GM18861 (cell line): ENCODE measurements around the gene MSMB.
"Not testable (repeated sequence)": the region's sequence is repeated elsewhere in the genome, so short reads cannot be mapped to it uniquely, and the experiment has no call there.

Experiments used
- ATAC-seq: cut with Tn5 transposase; IDR thresholded peaks from one replicate; pipeline ENCODE4 v1.9.1; 2021; ENCODE audit not compliant: unreplicated experiment

MSMB gene

GRCh38 chr10:46070749-46071148 is 24.7 kb upstream of the MSMB start:
- ATAC-seq, result no peak

GRCh38 chr10:46069771-46070463 is 23.8 kb upstream of the MSMB start:
- no peak for ATAC-seq

- ATAC-seq, result no peak
Observed at GRCh38 chr10:46068905-46069304, 22.8 kb upstream of the MSMB start.

GRCh38 chr10:46068117-46068516 is 22.0 kb upstream of the MSMB start:
- no peak for ATAC-seq

GRCh38 chr10:46064269-46064817 is 18.3 kb upstream of the MSMB start:
- no peak for ATAC-seq

GRCh38 chr10:46062723-46063428 is 16.8 kb upstream of the MSMB start:
- ATAC-seq, result no peak

- no peak for ATAC-seq
Observed at GRCh38 chr10:46060706-46061105, 14.6 kb upstream of the MSMB start.

GRCh38 chr10:46057927-46058326 is 11.9 kb upstream of the MSMB start:
- ATAC-seq, result not testable (repeated sequence)

- no peak for ATAC-seq
Observed at GRCh38 chr10:46057038-46057437, 11.0 kb upstream of the MSMB start.

- ATAC-seq, result no peak
Observed at GRCh38 chr10:46055771-46056170, 9.7 kb upstream of the MSMB start.

- ATAC-seq, result no peak
Observed at GRCh38 chr10:46053534-46054434, 7.7 kb upstream of the MSMB start.

GRCh38 chr10:46052791-46053375 is 6.8 kb upstream of the MSMB start:
- no peak for ATAC-seq

GRCh38 chr10:46052057-46052790 is 6.2 kb upstream of the MSMB start:
- no peak for ATAC-seq

GRCh38 chr10:46050941-46051623 is 5.0 kb upstream of the MSMB start:
- ATAC-seq, result no peak

- not testable (repeated sequence) for ATAC-seq
Observed at GRCh38 chr10:46049497-46049831, 3.4 kb upstream of the MSMB start.

- no peak for ATAC-seq
Observed at GRCh38 chr10:46048152-46048551, 2.1 kb upstream of the MSMB start.

- no peak for ATAC-seq
Observed at GRCh38 chr10:46042527-46042926, 3.5 kb downstream of the MSMB start.

GRCh38 chr10:46040004-46040403 is 6.1 kb downstream of the MSMB start:
- ATAC-seq, result no peak

- no peak for ATAC-seq
Observed at GRCh38 chr10:46037107-46037825, 8.8 kb downstream of the MSMB start.
